Hepatocyte (in vitro differentiated cells): ENCODE data around the gene ANKFN1.

Experiments
- CTCF ChIP-seq: fragments of 200-600 bp; sonication (generic); IDR thresholded peaks from 2 replicates; pipeline ENCODE4 v1.5.1; 2016; ENCODE audit warnings: antibody characterized with exemption, mild to moderate bottlenecking; ENCODE audit not compliant: poor library complexity
- EZH2 ChIP-seq: fragments of 200-600 bp; sonication (generic); IDR thresholded peaks from 2 replicates; pipeline ENCODE4 v1.6.1; 2016; ENCODE audit warnings: antibody characterized with exemption, mild to moderate bottlenecking, borderline replicate concordance

DNA sequence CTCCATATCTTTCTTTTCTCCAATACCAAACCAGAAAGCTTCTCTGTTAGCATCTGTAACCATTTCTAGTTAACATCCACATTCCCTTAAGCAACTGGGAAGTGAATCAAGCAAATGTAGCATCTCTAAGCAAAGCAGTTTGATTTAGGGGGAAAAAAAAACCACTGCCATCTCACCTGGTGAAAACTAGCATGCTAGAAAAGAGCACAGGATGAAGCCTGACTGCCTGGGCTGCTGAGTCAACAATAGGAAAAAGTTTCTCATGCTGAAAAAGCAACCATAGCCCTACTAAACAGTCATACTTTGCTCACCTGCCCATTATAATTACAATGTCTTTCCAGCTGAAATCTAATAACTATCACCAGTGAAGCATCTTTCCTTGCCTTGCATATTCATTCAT, 139.3 kb downstream of the ANKFN1 start:
- TF ChIP-seq CTCF, result no peak
- no peak for TF ChIP-seq EZH2
